Prostate gland (tissue), 2 donors: ENCODE data around the gene CELA2B.

Source experiments
- CTCF ChIP-seq, 4 experiments: fragments of 200-600 bp in 2 of 4; fragments of 450-650 bp in 2 of 4; sonication (generic) in 2 of 4; IDR thresholded peaks; 1 replicate in 3 of 4; 2 replicates in 1 of 4; pipeline ENCODE4 v1.5.1; 2016 to 2019; ENCODE audit warnings: antibody characterized with exemption in 4 of 4, mild to moderate bottlenecking in 2 of 4, moderate library complexity in 2 of 4
- POLR2A ChIP-seq: fragments of 450-650 bp; IDR thresholded peaks from one replicate; pipeline ENCODE4 v1.6.1; 2016; ENCODE audit warnings: antibody characterized with exemption, mild to moderate bottlenecking

- TF ChIP-seq CTCF (IDR thresholded peaks at IDR 0.05) (no peak), POLR2A (no peak)
These were observed 46.6 kb downstream of the CELA2B start for GRCh38 chr1:15522551-15522950.
